Breast epithelium (tissue), 3 donors: Measurements from ENCODE around the gene FRY.

Experiments used
- CTCF ChIP-seq, 3 donors: fragments of 450-650 bp; IDR thresholded peaks; one replicate each; pipeline ENCODE4 v1.5.1; 2016 to 2017; ENCODE audit warnings: antibody characterized with exemption in 3 of 3, mild to moderate bottlenecking in 3 of 3, moderate library complexity in 3 of 3
- POLR2A ChIP-seq: fragments of 450-650 bp; IDR thresholded peaks from one replicate; pipeline ENCODE4 v1.6.1; 2016; ENCODE audit warnings: antibody characterized with exemption, mild to moderate bottlenecking, moderate library complexity
- POLR2AphosphoS5 ChIP-seq, 3 donors: sonication (generic); formaldehyde crosslinking; IDR thresholded peaks; one replicate each; pipeline ENCODE4 v1.6.1; 2017; ENCODE audit warnings: antibody characterized with exemption in 3 of 3

- TF ChIP-seq POLR2A: no peak
- no peak for TF ChIP-seq CTCF (IDR thresholded peaks at IDR 0.05)
- TF ChIP-seq POLR2AphosphoS5 (IDR thresholded peaks at IDR 0.05): no peak
Measured at GRCh38 chr13:32175943-32176342, 144.4 kb downstream of the FRY start.
